AG09309 (cell line): Measurements from ENCODE around the gene RPUSD4.

Experiments
- DNase-seq: peaks from one replicate; pipeline ENCODE4 v3.0.0-alpha.2; 2010; ENCODE audit warnings: low read depth
- H3K4me3 ChIP-seq: 2 replicates; pipeline ENCODE4 v1.5.1; 2011; ENCODE audit warnings: mild to moderate bottlenecking, low read depth, low read length, moderate library complexity; ENCODE audit not compliant: control insufficient read depth
- CTCF ChIP-seq: IDR thresholded peaks from 2 replicates; pipeline ENCODE4 v1.5.1; 2011; ENCODE audit warnings: mild to moderate bottlenecking, low read depth, low read length, inconsistent platforms; ENCODE audit not compliant: insufficient read depth, control insufficient read depth; ENCODE audit errors: missing control alignments

The RPUSD4 gene

DNA sequence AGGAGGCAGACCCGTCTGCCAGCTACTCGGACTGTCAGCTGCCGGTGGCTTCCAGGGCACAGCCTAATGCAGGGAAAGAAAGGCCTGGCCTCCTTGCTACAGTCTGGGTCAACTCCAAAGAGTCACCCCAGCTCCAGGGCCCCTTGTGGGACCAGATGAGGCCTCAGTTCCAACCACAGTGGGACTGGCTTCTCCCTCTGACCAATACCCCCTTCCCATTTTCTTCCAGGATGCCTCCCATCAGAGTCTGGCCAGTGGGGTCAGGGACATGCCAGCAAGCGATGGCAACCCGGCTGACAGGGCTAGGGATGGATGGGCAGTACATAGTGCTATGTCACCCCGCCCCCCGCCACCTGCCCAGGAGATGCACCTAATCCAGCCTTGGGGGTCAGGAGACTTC is 36.6 kb downstream of the RPUSD4 start:
- no peak for DNase-seq
- no peak for TF ChIP-seq CTCF
- no peak overlapping the region for H3K4me3 ChIP-seq

- TF ChIP-seq CTCF: no peak
- DNase-seq: no peak
- H3K4me3 ChIP-seq: no peak overlapping the region
Measured at GRCh38 chr11:126173257-126173656, 38.2 kb downstream of the RPUSD4 start.

GRCh38 chr11:126172596-126173038 is 38.8 kb downstream of the RPUSD4 start:
- no peak for TF ChIP-seq CTCF
- peak; percentile 47 for DNase-seq
- H3K4me3 ChIP-seq: no peak overlapping the region

DNA sequence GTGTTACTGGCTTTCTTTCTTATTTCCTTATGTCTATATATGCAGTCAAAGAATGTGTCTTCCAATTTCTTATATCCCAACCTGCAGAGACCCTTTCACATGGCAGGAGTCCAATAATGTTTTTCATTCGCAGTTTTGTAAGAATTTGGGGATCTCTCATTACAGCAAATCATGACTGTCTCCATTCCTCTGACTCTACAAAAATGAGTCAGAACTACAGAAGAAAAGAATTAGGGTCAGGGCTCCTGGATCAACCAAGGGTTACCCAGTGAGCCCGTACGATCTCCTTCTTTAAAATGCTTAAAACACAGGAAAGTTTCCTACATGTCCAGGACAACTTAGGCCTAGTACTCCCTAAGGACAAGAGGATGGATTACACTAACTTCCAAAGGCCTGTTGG is 42.2 kb downstream of the RPUSD4 start:
- no peak overlapping the region for H3K4me3 ChIP-seq
- DNase-seq: no peak
- no peak for TF ChIP-seq CTCF

- no peak for TF ChIP-seq CTCF
- no peak for DNase-seq
- H3K4me3 ChIP-seq: no peak overlapping the region
Measured at GRCh38 chr11:126167488-126167887, 44.0 kb downstream of the RPUSD4 start.

DNA sequence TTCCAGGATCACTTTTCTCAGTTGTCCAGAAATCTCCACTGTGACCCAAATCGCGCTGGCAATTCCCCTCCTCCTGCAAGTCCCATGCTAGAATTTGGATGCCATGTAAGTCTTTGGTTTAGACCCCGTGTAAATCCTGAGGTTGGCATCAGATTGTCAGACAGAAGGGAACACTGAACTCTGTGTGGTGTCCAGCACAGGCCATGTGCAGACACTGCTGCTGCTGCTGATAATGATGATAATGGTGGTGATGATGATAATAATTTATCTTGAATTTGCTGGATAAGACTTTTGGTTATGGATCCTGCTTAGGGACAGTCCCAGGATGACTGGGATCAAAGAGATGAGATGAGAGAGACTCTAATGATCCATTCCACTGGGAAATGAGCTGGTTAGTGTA is 45.0 kb downstream of the RPUSD4 start:
- no peak for DNase-seq
- H3K4me3 ChIP-seq: no peak overlapping the region
- TF ChIP-seq CTCF: no peak

- no peak for TF ChIP-seq CTCF
- DNase-seq: no peak
- H3K4me3 ChIP-seq: no peak overlapping the region
Measured at GRCh38 chr11:126165757-126166156, 45.7 kb downstream of the RPUSD4 start.
